HL-60 (cell line): ENCODE data around the gene KCNG1.

Experiments used
- POLR2AphosphoS5 ChIP-seq: IDR thresholded peaks from 2 replicates; pipeline ENCODE4 v1.6.1; 2012; ENCODE audit warnings: low read depth
- SPI1 ChIP-seq: IDR thresholded peaks from 2 replicates; pipeline ENCODE4 v1.6.1; 2012; ENCODE audit warnings: low read depth, mild to moderate bottlenecking, borderline replicate concordance
- TF ChIP-seq, protein P1 (sequence below): IDR thresholded peaks from one replicate; pipeline ENCODE4 v1.5.1; 2011; ENCODE audit warnings: low read length, control low read depth, inconsistent platforms; ENCODE audit not compliant: insufficient read depth
- TF ChIP-seq, protein P2 (sequence below): IDR thresholded peaks from 2 replicates; pipeline ENCODE4 v1.6.1; 2012; ENCODE audit warnings: low read depth; ENCODE audit not compliant: insufficient replicate concordance

DNA sequence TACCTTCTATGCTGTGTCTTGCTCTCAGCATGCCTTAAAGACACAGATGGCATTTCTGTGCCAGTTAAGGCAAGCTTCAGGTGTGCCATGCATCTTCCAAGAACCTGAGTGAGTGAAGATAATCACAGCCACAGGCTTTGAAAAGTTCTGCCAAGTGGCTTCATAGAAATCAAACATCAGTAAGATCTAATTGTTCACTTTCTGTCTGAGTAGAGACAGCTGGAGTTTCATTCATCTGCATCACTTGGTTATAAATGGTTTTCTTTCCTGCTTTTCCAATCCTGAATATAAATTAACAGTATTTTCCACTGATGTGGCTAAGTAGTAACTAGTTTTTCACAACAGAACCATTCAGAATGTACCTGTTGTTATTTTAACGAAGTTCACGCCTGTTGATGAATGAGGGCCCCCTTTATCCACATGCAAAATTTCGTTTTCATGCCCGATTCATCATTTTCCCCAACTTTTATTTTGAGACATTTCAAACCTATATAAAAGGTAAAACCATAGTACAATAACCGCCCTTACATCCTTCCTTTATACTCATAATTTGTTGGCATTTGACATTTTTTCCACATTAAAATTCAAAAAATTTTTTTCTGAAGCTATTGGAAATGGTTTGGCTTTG is 38.6 kb upstream of the KCNG1 start:
- TF ChIP-seq, protein P1, sequence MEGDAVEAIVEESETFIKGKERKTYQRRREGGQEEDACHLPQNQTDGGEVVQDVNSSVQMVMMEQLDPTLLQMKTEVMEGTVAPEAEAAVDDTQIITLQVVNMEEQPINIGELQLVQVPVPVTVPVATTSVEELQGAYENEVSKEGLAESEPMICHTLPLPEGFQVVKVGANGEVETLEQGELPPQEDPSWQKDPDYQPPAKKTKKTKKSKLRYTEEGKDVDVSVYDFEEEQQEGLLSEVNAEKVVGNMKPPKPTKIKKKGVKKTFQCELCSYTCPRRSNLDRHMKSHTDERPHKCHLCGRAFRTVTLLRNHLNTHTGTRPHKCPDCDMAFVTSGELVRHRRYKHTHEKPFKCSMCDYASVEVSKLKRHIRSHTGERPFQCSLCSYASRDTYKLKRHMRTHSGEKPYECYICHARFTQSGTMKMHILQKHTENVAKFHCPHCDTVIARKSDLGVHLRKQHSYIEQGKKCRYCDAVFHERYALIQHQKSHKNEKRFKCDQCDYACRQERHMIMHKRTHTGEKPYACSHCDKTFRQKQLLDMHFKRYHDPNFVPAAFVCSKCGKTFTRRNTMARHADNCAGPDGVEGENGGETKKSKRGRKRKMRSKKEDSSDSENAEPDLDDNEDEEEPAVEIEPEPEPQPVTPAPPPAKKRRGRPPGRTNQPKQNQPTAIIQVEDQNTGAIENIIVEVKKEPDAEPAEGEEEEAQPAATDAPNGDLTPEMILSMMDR: no peak
- TF ChIP-seq SPI1 (no peak), POLR2AphosphoS5 (no peak)
- TF ChIP-seq, protein P2, sequence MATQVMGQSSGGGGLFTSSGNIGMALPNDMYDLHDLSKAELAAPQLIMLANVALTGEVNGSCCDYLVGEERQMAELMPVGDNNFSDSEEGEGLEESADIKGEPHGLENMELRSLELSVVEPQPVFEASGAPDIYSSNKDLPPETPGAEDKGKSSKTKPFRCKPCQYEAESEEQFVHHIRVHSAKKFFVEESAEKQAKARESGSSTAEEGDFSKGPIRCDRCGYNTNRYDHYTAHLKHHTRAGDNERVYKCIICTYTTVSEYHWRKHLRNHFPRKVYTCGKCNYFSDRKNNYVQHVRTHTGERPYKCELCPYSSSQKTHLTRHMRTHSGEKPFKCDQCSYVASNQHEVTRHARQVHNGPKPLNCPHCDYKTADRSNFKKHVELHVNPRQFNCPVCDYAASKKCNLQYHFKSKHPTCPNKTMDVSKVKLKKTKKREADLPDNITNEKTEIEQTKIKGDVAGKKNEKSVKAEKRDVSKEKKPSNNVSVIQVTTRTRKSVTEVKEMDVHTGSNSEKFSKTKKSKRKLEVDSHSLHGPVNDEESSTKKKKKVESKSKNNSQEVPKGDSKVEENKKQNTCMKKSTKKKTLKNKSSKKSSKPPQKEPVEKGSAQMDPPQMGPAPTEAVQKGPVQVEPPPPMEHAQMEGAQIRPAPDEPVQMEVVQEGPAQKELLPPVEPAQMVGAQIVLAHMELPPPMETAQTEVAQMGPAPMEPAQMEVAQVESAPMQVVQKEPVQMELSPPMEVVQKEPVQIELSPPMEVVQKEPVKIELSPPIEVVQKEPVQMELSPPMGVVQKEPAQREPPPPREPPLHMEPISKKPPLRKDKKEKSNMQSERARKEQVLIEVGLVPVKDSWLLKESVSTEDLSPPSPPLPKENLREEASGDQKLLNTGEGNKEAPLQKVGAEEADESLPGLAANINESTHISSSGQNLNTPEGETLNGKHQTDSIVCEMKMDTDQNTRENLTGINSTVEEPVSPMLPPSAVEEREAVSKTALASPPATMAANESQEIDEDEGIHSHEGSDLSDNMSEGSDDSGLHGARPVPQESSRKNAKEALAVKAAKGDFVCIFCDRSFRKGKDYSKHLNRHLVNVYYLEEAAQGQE: no peak
